SK-N-SH treated with all-trans-retinoic acid at 6 μM for 48 hours (cell line): ENCODE results near the gene FTO.

Experiments used
- ESRRG ChIP-seq: fragments of 250-450 bp; sonication (Bioruptor Pico); IDR thresholded peaks from 2 replicates; pipeline ENCODE4 v1.6.1; 2021; ENCODE audit warnings: mild to moderate bottlenecking
- TF ChIP-seq, protein P1 (sequence below): fragments of 250-450 bp; sonication (Bioruptor Pico); IDR thresholded peaks from 2 replicates; pipeline ENCODE4 v1.5.1; 2020; ENCODE audit warnings: low read depth, mild to moderate bottlenecking, moderate library complexity
- TF ChIP-seq, protein P2 (sequence below): fragments of 250-450 bp; sonication (Bioruptor Pico); IDR thresholded peaks from 2 replicates; pipeline ENCODE4 v1.8.0; 2020; ENCODE audit warnings: mild to moderate bottlenecking, moderate library complexity, borderline replicate concordance

DNA sequence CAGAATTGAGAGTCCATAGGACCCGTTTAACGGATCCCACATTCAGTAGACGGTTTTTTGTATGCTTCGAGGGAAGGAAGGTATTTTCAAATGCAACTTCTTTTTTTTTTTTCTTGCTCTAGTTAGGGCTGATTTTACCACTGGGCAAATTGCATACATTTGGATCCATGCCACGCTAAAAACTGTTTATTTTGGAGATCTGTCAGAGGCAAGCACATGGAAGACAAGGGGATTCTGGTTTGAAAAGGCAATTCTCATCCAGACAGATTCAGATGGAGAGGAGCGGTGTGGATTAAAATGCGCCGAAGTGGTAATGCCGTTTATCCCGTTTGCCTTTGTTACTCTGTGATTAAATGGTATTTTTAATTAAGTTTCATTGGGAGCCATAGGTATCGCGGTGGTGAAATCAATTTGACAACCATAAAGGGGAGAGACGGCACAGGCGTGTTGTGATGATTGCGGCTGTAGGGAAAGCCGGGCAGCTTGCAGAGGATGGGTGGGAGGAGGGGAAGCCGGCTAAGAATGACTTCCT is 412.2 kb downstream of the FTO start:
- TF ChIP-seq, protein P1, sequence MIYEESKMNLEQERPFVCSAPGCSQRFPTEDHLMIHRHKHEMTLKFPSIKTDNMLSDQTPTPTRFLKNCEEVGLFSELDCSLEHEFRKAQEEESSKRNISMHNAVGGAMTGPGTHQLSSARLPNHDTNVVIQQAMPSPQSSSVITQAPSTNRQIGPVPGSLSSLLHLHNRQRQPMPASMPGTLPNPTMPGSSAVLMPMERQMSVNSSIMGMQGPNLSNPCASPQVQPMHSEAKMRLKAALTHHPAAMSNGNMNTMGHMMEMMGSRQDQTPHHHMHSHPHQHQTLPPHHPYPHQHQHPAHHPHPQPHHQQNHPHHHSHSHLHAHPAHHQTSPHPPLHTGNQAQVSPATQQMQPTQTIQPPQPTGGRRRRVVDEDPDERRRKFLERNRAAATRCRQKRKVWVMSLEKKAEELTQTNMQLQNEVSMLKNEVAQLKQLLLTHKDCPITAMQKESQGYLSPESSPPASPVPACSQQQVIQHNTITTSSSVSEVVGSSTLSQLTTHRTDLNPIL (CRISPR knock-in tag) = no peak
- TF ChIP-seq ESRRG = no peak
- TF ChIP-seq, protein P2, sequence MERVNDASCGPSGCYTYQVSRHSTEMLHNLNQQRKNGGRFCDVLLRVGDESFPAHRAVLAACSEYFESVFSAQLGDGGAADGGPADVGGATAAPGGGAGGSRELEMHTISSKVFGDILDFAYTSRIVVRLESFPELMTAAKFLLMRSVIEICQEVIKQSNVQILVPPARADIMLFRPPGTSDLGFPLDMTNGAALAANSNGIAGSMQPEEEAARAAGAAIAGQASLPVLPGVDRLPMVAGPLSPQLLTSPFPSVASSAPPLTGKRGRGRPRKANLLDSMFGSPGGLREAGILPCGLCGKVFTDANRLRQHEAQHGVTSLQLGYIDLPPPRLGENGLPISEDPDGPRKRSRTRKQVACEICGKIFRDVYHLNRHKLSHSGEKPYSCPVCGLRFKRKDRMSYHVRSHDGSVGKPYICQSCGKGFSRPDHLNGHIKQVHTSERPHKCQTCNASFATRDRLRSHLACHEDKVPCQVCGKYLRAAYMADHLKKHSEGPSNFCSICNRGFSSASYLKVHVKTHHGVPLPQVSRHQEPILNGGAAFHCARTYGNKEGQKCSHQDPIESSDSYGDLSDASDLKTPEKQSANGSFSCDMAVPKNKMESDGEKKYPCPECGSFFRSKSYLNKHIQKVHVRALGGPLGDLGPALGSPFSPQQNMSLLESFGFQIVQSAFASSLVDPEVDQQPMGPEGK (CRISPR knock-in tag) = no peak
